ENCODE data around the gene SLC6A18.
"Not testable (repeated sequence)": the region's sequence is repeated elsewhere in the genome, so short reads cannot be mapped to it uniquely, and the experiment has no call there.

SLC6A18 gene

GRCh38 chr5:1261643-1262042, 36.5 kb downstream of the SLC6A18 start:
- TF ChIP-seq ZFX (IDR thresholded peaks at IDR 0.05; ENCODE audit: borderline replicate concordance) (no peak), CTCF (IDR thresholded peaks at IDR 0.05) (no peak)
- H3K27ac ChIP-seq, result no peak overlapping the region

GRCh38 chr5:1262381-1262780, 37.2 kb downstream of the SLC6A18 start:
- TF ChIP-seq ZFX (IDR thresholded peaks at IDR 0.05; ENCODE audit: borderline replicate concordance) (no peak), CTCF (IDR thresholded peaks at IDR 0.05) (no peak)
- H3K27ac ChIP-seq, result no peak overlapping the region

GRCh38 chr5:1264211-1264610, 39.0 kb downstream of the SLC6A18 start:
- no peak for TF ChIP-seq CTCF (IDR thresholded peaks at IDR 0.05)
- no peak for TF ChIP-seq ZFX (IDR thresholded peaks at IDR 0.05; ENCODE audit: borderline replicate concordance)
- no peak overlapping the region for H3K27ac ChIP-seq

DNA sequence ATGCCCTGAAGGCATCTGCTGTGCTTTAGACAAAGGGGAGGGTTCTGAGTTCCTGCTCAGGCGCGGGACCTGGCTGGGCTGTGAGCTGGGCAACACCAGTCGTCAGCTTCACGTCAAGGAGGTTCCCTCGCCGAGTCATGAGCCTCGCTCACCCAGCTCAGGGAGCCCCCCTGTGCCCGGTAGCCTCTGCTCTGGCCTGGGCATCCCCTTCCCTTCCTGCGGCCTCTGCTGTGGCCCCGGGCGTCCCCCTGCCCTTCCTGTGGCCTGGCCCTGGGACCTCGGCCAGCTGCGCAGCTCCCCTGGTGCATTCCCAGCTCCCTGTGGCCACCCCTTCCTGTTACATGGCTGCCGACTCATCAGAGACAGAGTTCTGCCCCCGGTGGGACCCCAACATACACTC, 39.8 kb downstream of the SLC6A18 start:
- H3K27ac ChIP-seq, result no peak overlapping the region
- TF ChIP-seq ZFX (IDR thresholded peaks at IDR 0.05; ENCODE audit: borderline replicate concordance), result no peak
- TF ChIP-seq CTCF (IDR thresholded peaks at IDR 0.05), result no peak

DNA sequence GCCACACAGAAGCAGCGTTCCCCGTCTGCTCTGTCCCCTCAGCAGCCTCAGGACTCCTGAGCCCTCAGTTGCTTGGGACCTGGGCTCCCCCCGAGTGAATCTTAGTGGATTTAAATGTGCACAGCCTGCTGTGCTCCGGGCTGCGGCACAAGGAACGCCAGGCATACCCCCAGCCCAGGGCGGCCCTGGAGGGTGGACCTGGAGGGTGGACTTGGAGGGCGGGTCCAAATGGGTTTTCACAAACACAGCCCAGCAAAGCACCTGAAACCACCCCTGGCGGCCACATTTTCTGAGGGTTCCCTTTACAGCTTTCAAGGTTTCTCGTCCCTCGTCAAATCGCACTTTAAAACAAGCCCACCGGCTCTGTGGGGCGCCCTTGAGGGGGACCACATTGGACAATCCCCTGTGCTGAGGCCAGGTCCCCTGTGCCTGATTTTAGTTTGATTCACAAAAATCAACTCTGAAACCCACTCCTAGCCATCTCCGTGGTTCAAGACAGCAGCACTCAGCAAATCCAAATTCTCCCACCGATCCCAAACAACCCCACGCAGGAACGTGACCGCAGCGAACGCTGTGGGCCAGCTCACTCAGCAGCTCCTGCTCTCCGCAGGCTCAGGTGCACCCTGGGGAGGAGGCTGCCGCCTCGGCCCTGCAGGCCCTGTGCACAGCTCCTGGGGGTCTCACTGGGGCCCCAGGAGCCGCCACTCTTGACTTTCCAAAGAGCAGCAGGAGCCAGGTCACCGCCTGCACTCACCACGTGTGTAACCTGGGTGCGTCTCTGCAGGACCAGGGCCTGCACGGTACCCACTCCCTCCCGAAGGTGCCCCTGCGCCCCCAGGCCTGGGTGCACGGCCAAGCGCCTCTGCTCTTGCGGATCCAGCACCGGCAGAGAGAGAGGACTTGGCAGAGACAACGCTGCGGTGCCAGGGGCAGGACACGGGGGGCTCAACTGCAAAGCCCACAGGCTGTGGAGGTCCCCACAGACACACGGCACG, 40.6 kb downstream of the SLC6A18 start:
- no peak for TF ChIP-seq ZFX (IDR thresholded peaks at IDR 0.05; ENCODE audit: borderline replicate concordance)
- TF ChIP-seq CTCF (IDR thresholded peaks at IDR 0.05), result no peak
- no peak overlapping the region for H3K27ac ChIP-seq

GRCh38 chr5:1266791-1267190, 41.6 kb downstream of the SLC6A18 start:
- H3K27ac ChIP-seq, result no peak overlapping the region
- TF ChIP-seq ZFX (IDR thresholded peaks at IDR 0.05; ENCODE audit: borderline replicate concordance), result no peak
- no peak for TF ChIP-seq CTCF (IDR thresholded peaks at IDR 0.05)

GRCh38 chr5:1267464-1267863, 42.3 kb downstream of the SLC6A18 start:
- H3K27ac ChIP-seq, result not testable (repeated sequence)

Data from 22Rv1 (cell line).